GM12878 (cell line): ENCODE data around the gene TNRC6C. TPM values are rescaled to one million over a fixed set of nuclear protein-coding genes. Genes with fewer than 3 reads are reported as not detected.

ENCODE experiments used
- CHD2 ChIP-seq: IDR thresholded peaks from 2 replicates; pipeline ENCODE4 v1.6.1; 2011; ENCODE audit warnings: low read depth, low read length, improper control_type of control experiment, borderline replicate concordance
- CHD4 ChIP-seq: fragments of 200-600 bp; sonication (generic); IDR thresholded peaks from 2 replicates; pipeline ENCODE4 v1.6.1; 2016; ENCODE audit warnings: mild to moderate bottlenecking
- CREM ChIP-seq: IDR thresholded peaks from 2 replicates; pipeline ENCODE4 v1.6.1; 2014; ENCODE audit warnings: antibody characterized with exemption, low read depth
- ESRRA ChIP-seq: IDR thresholded peaks from 2 replicates; pipeline ENCODE4 v1.6.1; 2012; ENCODE audit warnings: mild to moderate bottlenecking, low read length, improper control_type of control experiment
- GATAD2B ChIP-seq: fragments of 450-650 bp; conservative IDR thresholded peaks from 2 replicates; pipeline ENCODE4 v1.6.1; 2017; ENCODE audit warnings: low read depth, mild to moderate bottlenecking, moderate library complexity
- HDGF ChIP-seq: fragments of 450-650 bp; IDR thresholded peaks from 2 replicates; pipeline ENCODE4 v1.6.1; 2016; ENCODE audit warnings: antibody characterized with exemption
- IKZF2 ChIP-seq, 2 experiments: fragments of 450-650 bp; IDR thresholded peaks; 2 replicates each; pipeline ENCODE4 v1.6.1; 2017; ENCODE audit warnings: mild to moderate bottlenecking in 2 of 2, moderate library complexity in 2 of 2
- IRF4 ChIP-seq: IDR thresholded peaks from 2 replicates; pipeline ENCODE4 v1.6.1; 2011; ENCODE audit warnings: low read depth, low read length
- KLF5 ChIP-seq: fragments of 450-650 bp; IDR thresholded peaks from 2 replicates; pipeline ENCODE4 v1.6.1; 2014; ENCODE audit warnings: mild to moderate bottlenecking; ENCODE audit not compliant: partially characterized antibody
- LARP7 ChIP-seq: fragments of 450-650 bp; IDR thresholded peaks from 2 replicates; pipeline ENCODE4 v1.6.1; 2017; ENCODE audit warnings: mild to moderate bottlenecking
- NFIC ChIP-seq: IDR thresholded peaks from 2 replicates; pipeline ENCODE4 v1.6.1; 2012; ENCODE audit warnings: low read depth, mild to moderate bottlenecking, inconsistent platforms, low read length, moderate library complexity
- NR2C1 ChIP-seq: fragments of 450-650 bp; IDR thresholded peaks from 2 replicates; pipeline ENCODE4 v1.6.1; 2017; ENCODE audit warnings: antibody characterized with exemption, mild to moderate bottlenecking, moderate library complexity
- POLR2AphosphoS5 ChIP-seq: IDR thresholded peaks from 2 replicates; pipeline ENCODE4 v1.6.1; 2011; ENCODE audit warnings: mild to moderate bottlenecking, low read length, inconsistent platforms
- SIN3A ChIP-seq: IDR thresholded peaks from 2 replicates; pipeline ENCODE4 v1.6.1; 2012; ENCODE audit warnings: low read depth, low read length, improper control_type of control experiment
- SIX5 ChIP-seq: IDR thresholded peaks from 2 replicates; pipeline ENCODE4 v1.6.1; 2011; ENCODE audit warnings: mild to moderate bottlenecking, low read depth, low read length, moderate library complexity; ENCODE audit not compliant: severe bottlenecking
- SMAD5 ChIP-seq: IDR thresholded peaks from 2 replicates; pipeline ENCODE4 v1.6.1; 2016; ENCODE audit warnings: antibody characterized with exemption, low read depth
- SPI1 ChIP-seq: IDR thresholded peaks from 2 replicates; pipeline ENCODE4 v1.6.1; 2011; ENCODE audit warnings: low read depth, mild to moderate bottlenecking, low read length, moderate library complexity, borderline replicate concordance; ENCODE audit not compliant: insufficient read depth
- SRF ChIP-seq, 2 experiments: IDR thresholded peaks; 2 replicates each; pipeline ENCODE4 v1.6.1; 2011; ENCODE audit warnings: low read depth in 2 of 2, low read length in 2 of 2, mild to moderate bottlenecking in 1 of 2, moderate library complexity in 1 of 2
- STAT1 ChIP-seq: fragments of 450-650 bp; conservative IDR thresholded peaks from 2 replicates; pipeline ENCODE4 v1.6.1; 2014; ENCODE audit warnings: antibody characterized with exemption, mild to moderate bottlenecking
- YY1 ChIP-seq: IDR thresholded peaks from 2 replicates; pipeline ENCODE4 v1.6.1; 2011; ENCODE audit warnings: low read depth, mild to moderate bottlenecking, low read length
- polyA plus RNA-seq, 11 experiments: library from polyadenylated mRNA; depleted of rRNA in 4 of 11; unstranded in 6 of 11; stranded (reverse) in 5 of 11; fragments of >200 nt; fragmentation: Nextera tagmentation in 4 of 11; fragmentation: Illumina TruSeq in 1 of 11; extraction: Ambion mirVana in 4 of 11; extraction: Trizol in 1 of 11; gene quantifications; 1 replicate in 1 of 11; 2 replicates in 10 of 11; pipeline versions ENCODE4 v1.2.1 to v1.2.3, GENCODE V29; 2011 to 2016; ENCODE audit warnings: inconsistent platforms in 2 of 11, missing spikeins in 2 of 11, low read depth in 1 of 11
- total RNA-seq, 4 experiments: library from RNA; depleted of rRNA in 3 of 4; stranded (reverse); fragments of >200 nt in 3 of 4; fragmentation: Illumina TruSeq in 1 of 4; extraction: Trizol in 1 of 4; gene quantifications; 2 replicates each; pipeline versions ENCODE4 v1.2.1 to v1.2.3, GENCODE V29; 2013 to 2021
- TF ChIP-seq, protein P1 (sequence below): fragments of 450-650 bp; IDR thresholded peaks from 2 replicates; pipeline ENCODE4 v1.6.1; 2016; ENCODE audit warnings: mild to moderate bottlenecking, moderate library complexity, borderline replicate concordance
- TF ChIP-seq, protein P2 (sequence below): fragments of 450-650 bp; conservative IDR thresholded peaks from 2 replicates; pipeline ENCODE4 v1.6.1; 2017; ENCODE audit warnings: mild to moderate bottlenecking, moderate library complexity
- TF ChIP-seq, protein P3 (sequence below): fragments of 450-650 bp; IDR thresholded peaks from 2 replicates; pipeline ENCODE4 v1.6.1; 2018; ENCODE audit warnings: borderline replicate concordance, mild to moderate bottlenecking; ENCODE audit not compliant: partially characterized antibody
- TF ChIP-seq, protein P4 (sequence below): IDR thresholded peaks from 2 replicates; pipeline ENCODE4 v1.6.1; 2012; ENCODE audit warnings: low read depth, low read length, improper control_type of control experiment

TNRC6C gene
- total and polyA plus RNA-seq, 10 of the 15 experiments (the other 5 are each of a cell fraction or from before 2014, with no cell fraction given): 0.40 to 6.1 (median 0.96) TPM

DNA sequence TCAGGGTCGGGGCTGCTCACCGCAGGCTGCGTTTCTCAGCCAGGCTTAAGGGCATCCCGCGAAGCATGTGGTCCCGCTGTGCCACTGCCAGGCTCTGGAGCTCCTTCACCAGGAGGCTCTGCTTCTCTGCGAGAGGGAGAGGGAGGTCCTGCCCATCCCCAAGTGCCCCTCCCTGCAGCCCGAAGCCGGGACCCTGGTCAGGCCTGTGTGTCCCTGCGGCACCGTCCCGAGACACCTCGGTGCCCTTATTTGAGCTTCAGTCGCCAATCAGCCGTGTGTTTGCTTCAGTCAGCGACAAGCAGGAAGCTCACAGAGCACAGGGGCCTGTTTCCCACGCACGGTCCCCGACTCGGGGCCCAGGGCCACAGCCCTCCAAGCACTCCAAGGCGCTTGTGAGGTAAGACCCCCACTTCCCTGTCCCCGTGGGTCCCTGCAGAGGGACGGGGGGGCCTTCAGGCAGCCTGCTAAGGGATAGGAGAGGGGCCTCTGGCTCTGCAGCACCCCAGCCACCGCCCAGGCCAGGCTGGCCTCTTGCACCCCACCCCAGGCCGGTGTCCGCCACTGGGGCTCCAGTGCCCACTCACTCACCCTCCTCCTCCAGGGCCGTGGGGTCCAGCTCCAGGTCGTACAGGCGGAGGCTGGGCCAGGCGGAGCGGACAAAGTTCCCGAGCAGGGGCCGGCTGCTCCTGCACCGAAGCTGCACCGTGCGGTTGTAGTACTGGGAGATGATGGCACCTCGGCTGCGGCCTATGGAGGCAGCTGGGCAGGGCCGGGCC is 166.8 kb downstream of the TNRC6C start (continued):
- TF ChIP-seq, protein P1, sequence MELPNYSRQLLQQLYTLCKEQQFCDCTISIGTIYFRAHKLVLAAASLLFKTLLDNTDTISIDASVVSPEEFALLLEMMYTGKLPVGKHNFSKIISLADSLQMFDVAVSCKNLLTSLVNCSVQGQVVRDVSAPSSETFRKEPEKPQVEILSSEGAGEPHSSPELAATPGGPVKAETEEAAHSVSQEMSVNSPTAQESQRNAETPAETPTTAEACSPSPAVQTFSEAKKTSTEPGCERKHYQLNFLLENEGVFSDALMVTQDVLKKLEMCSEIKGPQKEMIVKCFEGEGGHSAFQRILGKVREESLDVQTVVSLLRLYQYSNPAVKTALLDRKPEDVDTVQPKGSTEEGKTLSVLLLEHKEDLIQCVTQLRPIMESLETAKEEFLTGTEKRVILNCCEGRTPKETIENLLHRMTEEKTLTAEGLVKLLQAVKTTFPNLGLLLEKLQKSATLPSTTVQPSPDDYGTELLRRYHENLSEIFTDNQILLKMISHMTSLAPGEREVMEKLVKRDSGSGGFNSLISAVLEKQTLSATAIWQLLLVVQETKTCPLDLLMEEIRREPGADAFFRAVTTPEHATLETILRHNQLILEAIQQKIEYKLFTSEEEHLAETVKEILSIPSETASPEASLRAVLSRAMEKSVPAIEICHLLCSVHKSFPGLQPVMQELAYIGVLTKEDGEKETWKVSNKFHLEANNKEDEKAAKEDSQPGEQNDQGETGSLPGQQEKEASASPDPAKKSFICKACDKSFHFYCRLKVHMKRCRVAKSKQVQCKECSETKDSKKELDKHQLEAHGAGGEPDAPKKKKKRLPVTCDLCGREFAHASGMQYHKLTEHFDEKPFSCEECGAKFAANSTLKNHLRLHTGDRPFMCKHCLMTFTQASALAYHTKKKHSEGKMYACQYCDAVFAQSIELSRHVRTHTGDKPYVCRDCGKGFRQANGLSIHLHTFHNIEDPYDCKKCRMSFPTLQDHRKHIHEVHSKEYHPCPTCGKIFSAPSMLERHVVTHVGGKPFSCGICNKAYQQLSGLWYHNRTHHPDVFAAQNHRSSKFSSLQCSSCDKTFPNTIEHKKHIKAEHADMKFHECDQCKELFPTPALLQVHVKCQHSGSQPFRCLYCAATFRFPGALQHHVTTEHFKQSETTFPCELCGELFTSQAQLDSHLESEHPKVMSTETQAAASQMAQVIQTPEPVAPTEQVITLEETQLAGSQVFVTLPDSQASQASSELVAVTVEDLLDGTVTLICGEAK: no peak
- TF ChIP-seq SIN3A: no peak
- no peak for TF ChIP-seq IKZF2 (IDR thresholded peaks at IDR 0.05)
- no peak for TF ChIP-seq SRF (IDR thresholded peaks at IDR 0.05; ENCODE audit: low read depth in 2 of 2, low read length in 2 of 2)
- TF ChIP-seq NFIC: no peak
- TF ChIP-seq LARP7: no peak; the same call in 1 of the 2 replicates
- no peak for TF ChIP-seq HDGF
- TF ChIP-seq KLF5: no peak
- TF ChIP-seq IRF4: no peak
- no peak for TF ChIP-seq POLR2AphosphoS5
- TF ChIP-seq, protein P2, sequence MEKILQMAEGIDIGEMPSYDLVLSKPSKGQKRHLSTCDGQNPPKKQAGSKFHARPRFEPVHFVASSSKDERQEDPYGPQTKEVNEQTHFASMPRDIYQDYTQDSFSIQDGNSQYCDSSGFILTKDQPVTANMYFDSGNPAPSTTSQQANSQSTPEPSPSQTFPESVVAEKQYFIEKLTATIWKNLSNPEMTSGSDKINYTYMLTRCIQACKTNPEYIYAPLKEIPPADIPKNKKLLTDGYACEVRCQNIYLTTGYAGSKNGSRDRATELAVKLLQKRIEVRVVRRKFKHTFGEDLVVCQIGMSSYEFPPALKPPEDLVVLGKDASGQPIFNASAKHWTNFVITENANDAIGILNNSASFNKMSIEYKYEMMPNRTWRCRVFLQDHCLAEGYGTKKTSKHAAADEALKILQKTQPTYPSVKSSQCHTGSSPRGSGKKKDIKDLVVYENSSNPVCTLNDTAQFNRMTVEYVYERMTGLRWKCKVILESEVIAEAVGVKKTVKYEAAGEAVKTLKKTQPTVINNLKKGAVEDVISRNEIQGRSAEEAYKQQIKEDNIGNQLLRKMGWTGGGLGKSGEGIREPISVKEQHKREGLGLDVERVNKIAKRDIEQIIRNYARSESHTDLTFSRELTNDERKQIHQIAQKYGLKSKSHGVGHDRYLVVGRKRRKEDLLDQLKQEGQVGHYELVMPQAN: 0 out of 2 replicates have a peak, but pooled peaks have one; percentile 21
- no peak for TF ChIP-seq CHD4
- no peak for TF ChIP-seq NR2C1
- TF ChIP-seq STAT1: no peak
- TF ChIP-seq ESRRA: no peak
- no peak for TF ChIP-seq SIX5
- TF ChIP-seq, protein P3, sequence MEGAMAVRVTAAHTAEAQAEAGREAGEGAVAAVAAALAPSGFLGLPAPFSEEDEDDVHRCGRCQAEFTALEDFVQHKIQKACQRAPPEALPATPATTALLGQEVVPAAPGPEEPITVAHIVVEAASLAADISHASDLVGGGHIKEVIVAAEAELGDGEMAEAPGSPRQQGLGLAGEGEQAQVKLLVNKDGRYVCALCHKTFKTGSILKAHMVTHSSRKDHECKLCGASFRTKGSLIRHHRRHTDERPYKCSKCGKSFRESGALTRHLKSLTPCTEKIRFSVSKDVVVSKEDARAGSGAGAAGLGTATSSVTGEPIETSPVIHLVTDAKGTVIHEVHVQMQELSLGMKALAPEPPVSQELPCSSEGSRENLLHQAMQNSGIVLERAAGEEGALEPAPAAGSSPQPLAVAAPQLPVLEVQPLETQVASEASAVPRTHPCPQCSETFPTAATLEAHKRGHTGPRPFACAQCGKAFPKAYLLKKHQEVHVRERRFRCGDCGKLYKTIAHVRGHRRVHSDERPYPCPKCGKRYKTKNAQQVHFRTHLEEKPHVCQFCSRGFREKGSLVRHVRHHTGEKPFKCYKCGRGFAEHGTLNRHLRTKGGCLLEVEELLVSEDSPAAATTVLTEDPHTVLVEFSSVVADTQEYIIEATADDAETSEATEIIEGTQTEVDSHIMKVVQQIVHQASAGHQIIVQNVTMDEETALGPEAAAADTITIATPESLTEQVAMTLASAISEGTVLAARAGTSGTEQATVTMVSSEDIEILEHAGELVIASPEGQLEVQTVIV: no peak
- TF ChIP-seq GATAD2B: no peak
- no peak for TF ChIP-seq SMAD5
- TF ChIP-seq CREM: no peak
- TF ChIP-seq, protein P4, sequence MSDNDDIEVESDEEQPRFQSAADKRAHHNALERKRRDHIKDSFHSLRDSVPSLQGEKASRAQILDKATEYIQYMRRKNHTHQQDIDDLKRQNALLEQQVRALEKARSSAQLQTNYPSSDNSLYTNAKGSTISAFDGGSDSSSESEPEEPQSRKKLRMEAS: no peak
- no peak for TF ChIP-seq SPI1
- TF ChIP-seq YY1: no peak
- no peak for TF ChIP-seq CHD2
